Activated CD4-positive, alpha-beta memory T cell treated with anti-CD3 and anti-CD28 coated beads for 36 hours (primary cell): ENCODE measurements around the gene CLDN19. TPM values are rescaled to one million over a fixed set of nuclear protein-coding genes. Genes with fewer than 3 reads are reported as not detected.
"Not testable (repeated sequence)": the region's sequence is repeated elsewhere in the genome, so short reads cannot be mapped to it uniquely, and the experiment has no call there.

ENCODE experiments used
- CTCF ChIA-PET: fragments of 350-600 bp; sonication (Branson Sonifier 250); formaldehyde crosslinking; loops from one replicate; lab custom pipeline; 2021; ENCODE audit warnings: antibody characterized with exemption, inconsistent platforms; lab: Charles Lee
- POLR2A ChIA-PET: fragments of 350-600 bp; sonication (Branson Sonifier 250); formaldehyde crosslinking; loops from one replicate; lab custom pipeline; 2021; ENCODE audit warnings: antibody characterized with exemption; lab: Charles Lee
- DNase-seq: peaks from one replicate; pipeline ENCODE4 v3.0.0-alpha.2; 2020
- H3K27ac Mint-ChIP-seq: one replicate; pipeline ENCODE4 v1.8.0; 2021; ENCODE audit warnings: mixed read lengths
- H3K27me3 Mint-ChIP-seq: one replicate; pipeline ENCODE4 v1.8.0; 2021; ENCODE audit warnings: mixed read lengths
- H3K36me3 Mint-ChIP-seq: one replicate; pipeline ENCODE4 v1.8.0; 2021; ENCODE audit warnings: mixed read lengths
- H3K4me1 Mint-ChIP-seq: one replicate; pipeline ENCODE4 v1.8.0; 2021; ENCODE audit warnings: low read depth, mixed read lengths
- H3K4me3 Mint-ChIP-seq: one replicate; pipeline ENCODE4 v1.8.0; 2021; ENCODE audit warnings: mild to moderate bottlenecking, mixed read lengths
- H3K9me3 Mint-ChIP-seq: one replicate; pipeline ENCODE4 v1.8.0; 2021; ENCODE audit warnings: mixed read lengths
- intact Hi-C: fragments of 100-400 bp; cut with micrococcal nuclease; formaldehyde crosslinking; loops from one replicate; pipeline ENCODE4 v1.15.1; 2023
- total RNA-seq, 2 experiments: library from RNA; stranded (reverse); gene quantifications; one replicate each; pipeline ENCODE4 v1.2.3, GENCODE V29; 2021

The CLDN19 gene
- total RNA-seq, 2 experiments from 2014 or later, result not detected

GRCh38 chr1:42759114-42759513 lies 19.1 kb upstream of the CLDN19 start:
- peaks cover 29% of the 10 kb centered on the region for H3K36me3 Mint-ChIP-seq
- no peak overlapping the region for H3K27ac Mint-ChIP-seq
- POLR2A ChIA-PET, result no interaction called here

GRCh38 chr1:42758641-42759040 lies 18.6 kb upstream of the CLDN19 start:
- ChIA-PET POLR2A (no interaction called here), CTCF (interaction anchor here (0.6 to 3.2 kb wide), 5 partner anchors 9 to 180 kb away, joined by 3 to 12 read pairs (median 4); no protein-coding TSS in a partner anchor)
- Mint-ChIP-seq H3K4me3 (no peak overlapping the region), H3K4me1 (no peaks in the 10 kb centered on the region), H3K27ac (no peak overlapping the region), H3K27me3 (no peaks in the 10 kb centered on the region), H3K9me3 (no peaks in the 10 kb centered on the region), H3K36me3 (peaks cover 33% of the 10 kb centered on the region)
- intact Hi-C loops, result no loop called here
- DNase-seq, result no peak

More at GRCh38 chr1:42759114-42759513, 19.1 kb upstream of the CLDN19 start:
- CTCF ChIA-PET, result interaction anchor here (1.7 to 3.2 kb wide), 3 partner anchors 9 to 181 kb away, joined by 4 to 12 read pairs (median 11); no protein-coding TSS in a partner anchor
- DNase-seq, result no peak
- no peaks in the 10 kb centered on the region for H3K4me1 Mint-ChIP-seq
- no peak overlapping the region for H3K4me3 Mint-ChIP-seq
- H3K9me3 Mint-ChIP-seq, result no peaks in the 10 kb centered on the region
- intact Hi-C loops, result no loop called here
- no peaks in the 10 kb centered on the region for H3K27me3 Mint-ChIP-seq

GRCh38 chr1:42757892-42758275 lies 17.8 kb upstream of the CLDN19 start:
- H3K36me3 Mint-ChIP-seq, result peaks cover 33% of the 10 kb centered on the region
- POLR2A ChIA-PET, result interaction anchor here (0.8 kb wide), 1 partner anchor 9 kb away, joined by 4 read pairs; the partner anchor contains the start of genes C1orf50 and P3H1
- DNase-seq, result no peak
- no peak overlapping the region for H3K4me3 Mint-ChIP-seq
- intact Hi-C loops, result no loop called here
- H3K27ac Mint-ChIP-seq, result no peak overlapping the region
- H3K9me3 Mint-ChIP-seq, result no peaks in the 10 kb centered on the region
- H3K4me1 Mint-ChIP-seq, result no peaks in the 10 kb centered on the region
- no peaks in the 10 kb centered on the region for H3K27me3 Mint-ChIP-seq
- CTCF ChIA-PET, result interaction anchor here (1.8 to 3.2 kb wide), 4 partner anchors 9 to 180 kb away, joined by 4 to 12 read pairs (median 11); partner anchors contain the start of genes C1orf50 and P3H1

- Mint-ChIP-seq H3K27me3 (no peaks in the 10 kb centered on the region), H3K9me3 (no peaks in the 10 kb centered on the region), H3K27ac (no peak overlapping the region), H3K36me3 (peaks cover 40% of the 10 kb centered on the region), H3K4me1 (no peaks in the 10 kb centered on the region), H3K4me3 (no peak overlapping the region)
- ChIA-PET CTCF (interaction anchor here (1.8 to 3.2 kb wide), 4 partner anchors 9 to 179 kb away, joined by 4 to 12 read pairs (median 11); partner anchors contain the start of genes C1orf50 and P3H1), POLR2A (interaction anchor here (0.8 kb wide), 1 partner anchor 10 kb away, joined by 4 read pairs; the partner anchor contains the start of genes C1orf50 and P3H1)
- intact Hi-C loops, result no loop called here
- DNase-seq, result no peak
Observed at GRCh38 chr1:42756956-42757891, 17.2 kb upstream of the CLDN19 start.

- ChIA-PET CTCF (interaction anchor here (0.8 kb wide), 1 partner anchor 160 kb away, joined by 3 read pairs; no protein-coding TSS in a partner anchor), POLR2A (no interaction called here)
- Mint-ChIP-seq H3K27ac (no peak overlapping the region), H3K36me3 (peaks cover 61% of the 10 kb centered on the region), H3K27me3 (no peaks in the 10 kb centered on the region), H3K9me3 (no peaks in the 10 kb centered on the region), H3K4me3 (no peak overlapping the region), H3K4me1 (no peaks in the 10 kb centered on the region)
- intact Hi-C loops, result no loop called here
- DNase-seq, result no peak
Observed at GRCh38 chr1:42753070-42753469, 13.0 kb upstream of the CLDN19 start.

GRCh38 chr1:42752284-42752683 lies 12.2 kb upstream of the CLDN19 start:
- DNase-seq, result no peak
- Mint-ChIP-seq H3K36me3 (peaks cover 60% of the 10 kb centered on the region), H3K27me3 (no peaks in the 10 kb centered on the region), H3K9me3 (no peaks in the 10 kb centered on the region), H3K27ac (no peak overlapping the region), H3K4me1 (no peaks in the 10 kb centered on the region), H3K4me3 (no peak overlapping the region)
- ChIA-PET CTCF (interaction anchor here (0.8 kb wide), 1 partner anchor 161 kb away, joined by 3 read pairs; no protein-coding TSS in a partner anchor), POLR2A (no interaction called here)
- intact Hi-C loops, result no loop called here

- POLR2A ChIA-PET, DNase-seq: not testable (repeated sequence)
Observed at GRCh38 chr1:42751511-42752070, 11.6 kb upstream of the CLDN19 start.

GRCh38 chr1:42750041-42750440 lies 10.0 kb upstream of the CLDN19 start:
- Mint-ChIP-seq H3K4me1 (no peaks in the 10 kb centered on the region), H3K27ac (no peak overlapping the region), H3K9me3 (no peaks in the 10 kb centered on the region), H3K27me3 (no peaks in the 10 kb centered on the region), H3K4me3 (no peak overlapping the region), H3K36me3 (peaks cover 47% of the 10 kb centered on the region)
- intact Hi-C loops, result no loop called here
- POLR2A ChIA-PET, result no interaction called here
- CTCF ChIA-PET, result interaction anchor here (1.6 kb wide), 1 partner anchor 9 kb away, joined by 4 read pairs; no protein-coding TSS in a partner anchor
- no peak for DNase-seq

More at GRCh38 chr1:42751511-42752070, 11.6 kb upstream of the CLDN19 start:
- H3K4me1 Mint-ChIP-seq, H3K4me3 Mint-ChIP-seq, H3K9me3 Mint-ChIP-seq, H3K27ac Mint-ChIP-seq, CTCF ChIA-PET, intact Hi-C loops, H3K27me3 Mint-ChIP-seq: not testable (repeated sequence)
- H3K36me3 Mint-ChIP-seq, result peaks cover 58% of the 10 kb centered on the region

- Mint-ChIP-seq H3K4me3 (no peak overlapping the region), H3K36me3 (peaks cover 38% of the 10 kb centered on the region), H3K27me3 (no peaks in the 10 kb centered on the region), H3K27ac (no peak overlapping the region), H3K4me1 (no peaks in the 10 kb centered on the region), H3K9me3 (no peaks in the 10 kb centered on the region)
- no peak for DNase-seq
- ChIA-PET CTCF (interaction anchor here (0.8 to 4.9 kb wide), 4 partner anchors 8 to 171 kb away, joined by 3 to 30 read pairs (median 8); no protein-coding TSS in a partner anchor), POLR2A (interaction anchor here (1.0 kb wide), 1 partner anchor 18 kb away, joined by 3 read pairs; the partner anchor contains the start of genes C1orf50 and P3H1)
- intact Hi-C loops, result loop anchor here (5.0 kb wide), 1 partner anchor 171 kb away; no protein-coding TSS in a partner anchor
Observed at GRCh38 chr1:42748461-42749410, 8.7 kb upstream of the CLDN19 start.

GRCh38 chr1:42748021-42748420 lies 8.0 kb upstream of the CLDN19 start:
- H3K27me3 Mint-ChIP-seq, result no peaks in the 10 kb centered on the region
- no peaks in the 10 kb centered on the region for H3K4me1 Mint-ChIP-seq
- ChIA-PET POLR2A (interaction anchor here (1.0 kb wide), 1 partner anchor 19 kb away, joined by 3 read pairs; the partner anchor contains the start of genes C1orf50 and P3H1), CTCF (interaction anchor here (0.6 to 4.9 kb wide), 3 partner anchors 10 to 171 kb away, joined by 3 to 30 read pairs (median 12); no protein-coding TSS in a partner anchor)
- H3K9me3 Mint-ChIP-seq, result no peaks in the 10 kb centered on the region
- H3K4me3 Mint-ChIP-seq, result no peak overlapping the region
- no peak for DNase-seq
- intact Hi-C loops, result loop anchor here (5.0 kb wide), 1 partner anchor 171 kb away; no protein-coding TSS in a partner anchor
- H3K27ac Mint-ChIP-seq, result no peak overlapping the region
- peaks cover 38% of the 10 kb centered on the region for H3K36me3 Mint-ChIP-seq
